SK-N-SH (cell line): ENCODE results near the gene SIGLECL1.

Source experiments
- FOXM1 ChIP-seq: IDR thresholded peaks from 2 replicates; pipeline ENCODE4 v1.4.0; 2012; ENCODE audit warnings: low read depth, mild to moderate bottlenecking
- RAD21 ChIP-seq: IDR thresholded peaks from 2 replicates; pipeline ENCODE4 v1.6.1; 2012; ENCODE audit warnings: mild to moderate bottlenecking, low read length
- RFX5 ChIP-seq: IDR thresholded peaks from 2 replicates; pipeline ENCODE4 v1.6.1; 2012; ENCODE audit warnings: mild to moderate bottlenecking, improper control_type of control experiment, low read length
- YY1 ChIP-seq: IDR thresholded peaks from 2 replicates; pipeline ENCODE4 v1.4.0; 2012; ENCODE audit warnings: low read depth, mild to moderate bottlenecking
- TF ChIP-seq, protein P1 (sequence below): fragments of 200-600 bp; sonication (generic); IDR thresholded peaks from 2 replicates; pipeline ENCODE4 v1.6.1; 2017; ENCODE audit warnings: antibody characterized with exemption, mild to moderate bottlenecking, moderate library complexity

DNA sequence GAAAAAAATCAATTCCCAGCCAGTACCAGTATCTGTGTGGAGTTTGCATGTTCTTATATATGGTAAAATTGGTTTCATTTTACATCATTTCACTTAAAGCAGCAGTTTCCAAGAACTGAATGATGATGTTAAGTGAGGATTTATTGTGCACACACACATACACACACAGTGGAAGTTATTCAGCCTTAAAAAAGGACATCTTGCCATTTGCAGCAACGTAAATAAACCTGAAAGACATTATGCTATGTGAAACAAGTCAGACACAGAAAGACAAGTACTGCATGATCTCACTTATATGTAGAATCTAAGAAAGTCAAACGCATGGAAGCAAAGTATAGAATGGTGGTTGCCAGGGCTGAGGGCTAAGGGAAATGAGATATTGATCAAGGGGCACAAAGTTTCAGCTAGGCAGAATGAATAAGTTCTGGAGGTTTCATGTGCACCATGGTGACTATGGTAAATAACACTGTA, 5.3 kb downstream of the SIGLECL1 start:
- TF ChIP-seq, protein P1, sequence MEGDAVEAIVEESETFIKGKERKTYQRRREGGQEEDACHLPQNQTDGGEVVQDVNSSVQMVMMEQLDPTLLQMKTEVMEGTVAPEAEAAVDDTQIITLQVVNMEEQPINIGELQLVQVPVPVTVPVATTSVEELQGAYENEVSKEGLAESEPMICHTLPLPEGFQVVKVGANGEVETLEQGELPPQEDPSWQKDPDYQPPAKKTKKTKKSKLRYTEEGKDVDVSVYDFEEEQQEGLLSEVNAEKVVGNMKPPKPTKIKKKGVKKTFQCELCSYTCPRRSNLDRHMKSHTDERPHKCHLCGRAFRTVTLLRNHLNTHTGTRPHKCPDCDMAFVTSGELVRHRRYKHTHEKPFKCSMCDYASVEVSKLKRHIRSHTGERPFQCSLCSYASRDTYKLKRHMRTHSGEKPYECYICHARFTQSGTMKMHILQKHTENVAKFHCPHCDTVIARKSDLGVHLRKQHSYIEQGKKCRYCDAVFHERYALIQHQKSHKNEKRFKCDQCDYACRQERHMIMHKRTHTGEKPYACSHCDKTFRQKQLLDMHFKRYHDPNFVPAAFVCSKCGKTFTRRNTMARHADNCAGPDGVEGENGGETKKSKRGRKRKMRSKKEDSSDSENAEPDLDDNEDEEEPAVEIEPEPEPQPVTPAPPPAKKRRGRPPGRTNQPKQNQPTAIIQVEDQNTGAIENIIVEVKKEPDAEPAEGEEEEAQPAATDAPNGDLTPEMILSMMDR = no peak
- no peak for TF ChIP-seq YY1
- TF ChIP-seq FOXM1 = no peak
- no peak for TF ChIP-seq RFX5
- no peak for TF ChIP-seq RAD21
